PC-3 (cell line): ENCODE results near the gene SLC44A5. TPM values are rescaled to one million over a fixed set of nuclear protein-coding genes. Genes with fewer than 3 reads are reported as not detected.
A peak's percentile ranks its signal among the peaks of the same experiment; 100 is the strongest.
"Not testable (repeated sequence)": the region's sequence is repeated elsewhere in the genome, so short reads cannot be mapped to it uniquely, and the experiment has no call there.

Experiments
- ATAC-seq: fragments of 200-7000 bp; cut with Tn5 transposase; 2 replicates; pipeline ENCODE4 v1.9.1; 2020; ENCODE audit warnings: mild to moderate bottlenecking, moderate library complexity
- Bru-seq: library from RNA; stranded (reverse); fragments of 400-500 nt; gene quantifications from one replicate; lab custom pipeline; 2021; lab: Mats Ljungman, UMichigan
- BruChase-seq, 2 experiments: library from RNA; stranded (reverse); fragments of 400-500 nt; gene quantifications; one replicate each; lab custom pipeline; 2021; lab: Mats Ljungman, UMichigan
- BruUV-seq: library from RNA; stranded (reverse); fragments of 400-500 nt; replicated peaks from 2 replicates; lab custom pipeline; 2021; lab: Mats Ljungman, UMichigan
- CTCF ChIA-PET: fragments of 300-600 bp; sonication (Branson Sonifier 250); formaldehyde crosslinking; loops from one replicate; lab custom pipeline; 2022; ENCODE audit warnings: antibody characterized with exemption; lab: Charles Lee
- POLR2A ChIA-PET: fragments of 300-600 bp; sonication (Branson Sonifier 250); formaldehyde crosslinking; loops from one replicate; lab custom pipeline; 2022; ENCODE audit warnings: antibody characterized with exemption; ENCODE audit not compliant: unreplicated experiment; lab: Charles Lee
- DNase-seq: peaks from one replicate; pipeline ENCODE4 v3.0.0-alpha.2; 2015
- H2AFZ ChIP-seq: fragments of 300-600 bp; sonication (generic); 2 replicates; pipeline ENCODE4 v1.6.0; 2016; ENCODE audit warnings: antibody characterized with exemption, low read length
- H3F3A ChIP-seq: fragments of 300-600 bp; sonication (generic); one replicate; pipeline ENCODE4 v1.6.0; 2017; ENCODE audit warnings: antibody characterized with exemption, low read length, control low read depth, mild to moderate bottlenecking; ENCODE audit not compliant: unreplicated experiment
- H3K27ac ChIP-seq: fragments of 300-600 bp; sonication (generic); 2 replicates; pipeline ENCODE4 v1.5.1; 2016; ENCODE audit warnings: mild to moderate bottlenecking, low read length
- H3K27me3 ChIP-seq: fragments of 300-600 bp; sonication (generic); 2 replicates; pipeline ENCODE4 v1.6.1; 2016; ENCODE audit warnings: low read length, mixed read lengths
- H3K36me3 ChIP-seq: fragments of 300-600 bp; sonication (generic); 2 replicates; pipeline ENCODE4 v1.6.1; 2016; ENCODE audit warnings: low read depth, mixed run types, low read length, mixed read lengths
- H3K4me1 ChIP-seq: fragments of 300-600 bp; sonication (generic); 2 replicates; pipeline ENCODE4 v1.5.1; 2016; ENCODE audit warnings: low read length; ENCODE audit not compliant: insufficient read depth
- H3K4me2 ChIP-seq: fragments of 300-600 bp; sonication (generic); 2 replicates; pipeline ENCODE4 v1.6.0; 2016; ENCODE audit warnings: low read length
- H3K4me3 ChIP-seq: fragments of 300-600 bp; sonication (generic); 2 replicates; pipeline ENCODE4 v1.5.1; 2016; ENCODE audit warnings: mild to moderate bottlenecking, low read length, mixed read lengths
- H3K79me2 ChIP-seq: fragments of 300-600 bp; sonication (generic); 2 replicates; pipeline ENCODE4 v1.6.1; 2017; ENCODE audit warnings: low read length, mixed read lengths
- H3K9ac ChIP-seq: fragments of 300-600 bp; sonication (generic); 2 replicates; pipeline ENCODE4 v1.6.0; 2016; ENCODE audit warnings: mild to moderate bottlenecking, low read length
- H3K9me2 ChIP-seq: fragments of 300-600 bp; sonication (generic); replicated peaks from 2 replicates; pipeline ENCODE4 v1.6.1; 2016; ENCODE audit warnings: mixed run types, low read length, mixed read lengths
- H3K9me3 ChIP-seq: fragments of 300-600 bp; sonication (generic); 2 replicates; pipeline ENCODE4 v1.6.1; 2016; ENCODE audit warnings: low read length, mixed read lengths
- H4K20me1 ChIP-seq: fragments of 300-600 bp; sonication (generic); 2 replicates; pipeline ENCODE4 v1.6.1; 2016; ENCODE audit warnings: low read length, mixed read lengths
- CTCF ChIP-seq: fragments of 300-600 bp; sonication (generic); conservative IDR thresholded peaks from 2 replicates; pipeline ENCODE4 v1.5.1; 2017; ENCODE audit warnings: antibody characterized with exemption, low read depth, mild to moderate bottlenecking, low read length
- EZH2 ChIP-seq: fragments of 300-600 bp; sonication (generic); IDR thresholded peaks from one replicate; pipeline ENCODE4 v1.6.1; 2017; ENCODE audit warnings: antibody characterized with exemption, mild to moderate bottlenecking, low read length; ENCODE audit not compliant: unreplicated experiment
- EZH2phosphoT487 ChIP-seq: fragments of 300-600 bp; sonication (generic); IDR thresholded peaks from 2 replicates; pipeline ENCODE4 v1.6.1; 2018; ENCODE audit warnings: mild to moderate bottlenecking, antibody characterized with exemption, low read length, borderline replicate concordance
- intact Hi-C: fragments of 100-400 bp; cut with micrococcal nuclease; formaldehyde crosslinking; loops from 2 replicates; pipeline ENCODE4 v1.9.0; 2023
- long read RNA-seq: library from polyadenylated mRNA; unstranded; transcript quantifications from one replicate; pipeline ENCODE4 v2.0.0, GENCODE V29; 2021; ENCODE audit not compliant: unreplicated experiment
- total RNA-seq: library from RNA; depleted of rRNA; stranded (reverse); fragments of >200 nt; gene quantifications from 2 replicates; pipeline ENCODE4 v1.2.3, GENCODE V29; 2014; rRNA removed

The SLC44A5 gene
- total RNA-seq (not detected in 2 replicates), Bru-seq, nascent RNA (percentile 12 among the genes with signal in this experiment), BruChase-seq, experiment 1, labeled RNA remaining after a 6-hour chase (percentile 9 among the genes with signal in this experiment), BruChase-seq, experiment 2, labeled RNA remaining after a 2-hour chase (percentile 17 among the genes with signal in this experiment)
- long read RNA-seq: 0 reads

GRCh38 chr1:75611014-75611413 lies at the start of gene SLC44A5:
SLC44A5 (minus strand) TSS chr1:75611114; CDS start chr1:75541447, 69,667 bp downstream.
- H2AFZ ChIP-seq: no peak within 1 kb of the TSS
- BruUV-seq: no TSS peak
- no peaks in the 10 kb centered on the region for H3K9me2 ChIP-seq

GRCh38 chr1:75655931-75656330 lies 45.0 kb upstream of the SLC44A5 start:
- Histone ChIP-seq H3K4me3 (no peak overlapping the region), H3K27ac (no peak overlapping the region), H3K9me3 (no peaks in the 10 kb centered on the region), H3K36me3 (no peaks in the 10 kb centered on the region), H3K79me2 (no peaks in the 10 kb centered on the region), H3K4me1 (no peaks in the 10 kb centered on the region), H2AFZ (no peak overlapping the region), H3K9ac (no peak overlapping the region), H3K27me3 (peaks cover 7% of the 10 kb centered on the region), H3K4me2 (no peak overlapping the region), H3F3A (no peaks in the 10 kb centered on the region), H3K9me2 (no peaks in the 10 kb centered on the region), H4K20me1 (no peaks in the 10 kb centered on the region)
- TF ChIP-seq EZH2phosphoT487 (no peak), CTCF (no peak), EZH2 (no peak)
- ChIA-PET POLR2A (no interaction called here), CTCF (no interaction called here)
- intact Hi-C loops: no loop called here
- no TSS peak for BruUV-seq
- ATAC-seq (no peak), DNase-seq (no peak)

More at GRCh38 chr1:75611014-75611413, at the start of gene SLC44A5:
- TF ChIP-seq CTCF: no peak
- no peak for TF ChIP-seq EZH2
- TF ChIP-seq EZH2phosphoT487: no peak
- Histone ChIP-seq H3K27ac (no peak within 1 kb of the TSS), H3K9me3 (no peaks in the 10 kb centered on the region), H3K4me2 (no peak within 1 kb of the TSS), H3K9ac (no peak within 1 kb of the TSS), H3K36me3 (no peaks in the 10 kb centered on the region), H3F3A (no peaks in the 10 kb centered on the region), H3K4me1 (0 out of 2 replicates have a peak, but pooled peaks cover 4% of the 10 kb centered on the region), H4K20me1 (no peaks in the 10 kb centered on the region), H3K79me2 (no peaks in the 10 kb centered on the region), H3K4me3 (no peak within 1 kb of the TSS), H3K27me3 (peaks cover 45% of the 10 kb centered on the region)
- ChIA-PET POLR2A (no interaction called here), CTCF (no interaction called here)
- DNase-seq (no peak), ATAC-seq (no peak)
- intact Hi-C loops: no loop called here

GRCh38 chr1:75647183-75647582 lies 36.3 kb upstream of the SLC44A5 start:
- H3K9me3 ChIP-seq, H3K27ac ChIP-seq, BruUV-seq, H3K4me1 ChIP-seq, H3K79me2 ChIP-seq, H3K36me3 ChIP-seq, H2AFZ ChIP-seq, ATAC-seq, H3F3A ChIP-seq, H3K4me3 ChIP-seq, H3K27me3 ChIP-seq, DNase-seq, H3K4me2 ChIP-seq, H3K9ac ChIP-seq, POLR2A ChIA-PET, H4K20me1 ChIP-seq, CTCF ChIA-PET, intact Hi-C loops, H3K9me2 ChIP-seq: not testable (repeated sequence)

GRCh38 chr1:75645153-75645552 lies 34.2 kb upstream of the SLC44A5 start:
- H2AFZ ChIP-seq, H3K27me3 ChIP-seq, H3K4me2 ChIP-seq, H3F3A ChIP-seq, H3K4me1 ChIP-seq, H4K20me1 ChIP-seq, BruUV-seq, H3K4me3 ChIP-seq, H3K9ac ChIP-seq, DNase-seq, H3K9me2 ChIP-seq, POLR2A ChIA-PET, ATAC-seq, H3K36me3 ChIP-seq, intact Hi-C loops, H3K79me2 ChIP-seq, CTCF ChIA-PET, H3K9me3 ChIP-seq, H3K27ac ChIP-seq: not testable (repeated sequence)
